ENCODE results near the gene RAB39B. TPM values are rescaled to one million over a fixed set of nuclear protein-coding genes. Genes with fewer than 3 reads are reported as not detected.

The RAB39B gene
- total and polyA plus RNA-seq, 2 experiments from 2014 or later = 6.2 to 11.3 TPM

DNA sequence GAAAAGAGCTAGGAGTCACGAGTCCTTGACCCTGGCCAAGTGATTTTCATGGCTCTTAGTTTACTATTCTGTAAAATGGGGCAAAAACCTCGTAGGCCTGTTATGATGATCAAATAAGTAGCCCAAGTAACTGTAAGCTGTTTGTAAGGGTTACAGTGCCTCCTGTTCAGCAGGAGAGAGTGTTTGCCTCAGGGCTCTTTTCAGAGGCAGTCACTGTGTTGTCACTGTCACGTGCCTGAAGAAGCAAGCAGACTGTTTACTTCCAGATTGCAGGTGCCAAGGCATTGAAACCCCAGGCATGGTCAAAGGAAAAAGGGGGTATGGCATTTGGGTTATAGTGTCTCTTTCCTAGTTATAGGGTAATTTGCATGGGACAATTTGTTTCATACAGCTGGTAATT is 4.5 kb downstream of the RAB39B start (continued):
- TF ChIP-seq, protein P1, sequence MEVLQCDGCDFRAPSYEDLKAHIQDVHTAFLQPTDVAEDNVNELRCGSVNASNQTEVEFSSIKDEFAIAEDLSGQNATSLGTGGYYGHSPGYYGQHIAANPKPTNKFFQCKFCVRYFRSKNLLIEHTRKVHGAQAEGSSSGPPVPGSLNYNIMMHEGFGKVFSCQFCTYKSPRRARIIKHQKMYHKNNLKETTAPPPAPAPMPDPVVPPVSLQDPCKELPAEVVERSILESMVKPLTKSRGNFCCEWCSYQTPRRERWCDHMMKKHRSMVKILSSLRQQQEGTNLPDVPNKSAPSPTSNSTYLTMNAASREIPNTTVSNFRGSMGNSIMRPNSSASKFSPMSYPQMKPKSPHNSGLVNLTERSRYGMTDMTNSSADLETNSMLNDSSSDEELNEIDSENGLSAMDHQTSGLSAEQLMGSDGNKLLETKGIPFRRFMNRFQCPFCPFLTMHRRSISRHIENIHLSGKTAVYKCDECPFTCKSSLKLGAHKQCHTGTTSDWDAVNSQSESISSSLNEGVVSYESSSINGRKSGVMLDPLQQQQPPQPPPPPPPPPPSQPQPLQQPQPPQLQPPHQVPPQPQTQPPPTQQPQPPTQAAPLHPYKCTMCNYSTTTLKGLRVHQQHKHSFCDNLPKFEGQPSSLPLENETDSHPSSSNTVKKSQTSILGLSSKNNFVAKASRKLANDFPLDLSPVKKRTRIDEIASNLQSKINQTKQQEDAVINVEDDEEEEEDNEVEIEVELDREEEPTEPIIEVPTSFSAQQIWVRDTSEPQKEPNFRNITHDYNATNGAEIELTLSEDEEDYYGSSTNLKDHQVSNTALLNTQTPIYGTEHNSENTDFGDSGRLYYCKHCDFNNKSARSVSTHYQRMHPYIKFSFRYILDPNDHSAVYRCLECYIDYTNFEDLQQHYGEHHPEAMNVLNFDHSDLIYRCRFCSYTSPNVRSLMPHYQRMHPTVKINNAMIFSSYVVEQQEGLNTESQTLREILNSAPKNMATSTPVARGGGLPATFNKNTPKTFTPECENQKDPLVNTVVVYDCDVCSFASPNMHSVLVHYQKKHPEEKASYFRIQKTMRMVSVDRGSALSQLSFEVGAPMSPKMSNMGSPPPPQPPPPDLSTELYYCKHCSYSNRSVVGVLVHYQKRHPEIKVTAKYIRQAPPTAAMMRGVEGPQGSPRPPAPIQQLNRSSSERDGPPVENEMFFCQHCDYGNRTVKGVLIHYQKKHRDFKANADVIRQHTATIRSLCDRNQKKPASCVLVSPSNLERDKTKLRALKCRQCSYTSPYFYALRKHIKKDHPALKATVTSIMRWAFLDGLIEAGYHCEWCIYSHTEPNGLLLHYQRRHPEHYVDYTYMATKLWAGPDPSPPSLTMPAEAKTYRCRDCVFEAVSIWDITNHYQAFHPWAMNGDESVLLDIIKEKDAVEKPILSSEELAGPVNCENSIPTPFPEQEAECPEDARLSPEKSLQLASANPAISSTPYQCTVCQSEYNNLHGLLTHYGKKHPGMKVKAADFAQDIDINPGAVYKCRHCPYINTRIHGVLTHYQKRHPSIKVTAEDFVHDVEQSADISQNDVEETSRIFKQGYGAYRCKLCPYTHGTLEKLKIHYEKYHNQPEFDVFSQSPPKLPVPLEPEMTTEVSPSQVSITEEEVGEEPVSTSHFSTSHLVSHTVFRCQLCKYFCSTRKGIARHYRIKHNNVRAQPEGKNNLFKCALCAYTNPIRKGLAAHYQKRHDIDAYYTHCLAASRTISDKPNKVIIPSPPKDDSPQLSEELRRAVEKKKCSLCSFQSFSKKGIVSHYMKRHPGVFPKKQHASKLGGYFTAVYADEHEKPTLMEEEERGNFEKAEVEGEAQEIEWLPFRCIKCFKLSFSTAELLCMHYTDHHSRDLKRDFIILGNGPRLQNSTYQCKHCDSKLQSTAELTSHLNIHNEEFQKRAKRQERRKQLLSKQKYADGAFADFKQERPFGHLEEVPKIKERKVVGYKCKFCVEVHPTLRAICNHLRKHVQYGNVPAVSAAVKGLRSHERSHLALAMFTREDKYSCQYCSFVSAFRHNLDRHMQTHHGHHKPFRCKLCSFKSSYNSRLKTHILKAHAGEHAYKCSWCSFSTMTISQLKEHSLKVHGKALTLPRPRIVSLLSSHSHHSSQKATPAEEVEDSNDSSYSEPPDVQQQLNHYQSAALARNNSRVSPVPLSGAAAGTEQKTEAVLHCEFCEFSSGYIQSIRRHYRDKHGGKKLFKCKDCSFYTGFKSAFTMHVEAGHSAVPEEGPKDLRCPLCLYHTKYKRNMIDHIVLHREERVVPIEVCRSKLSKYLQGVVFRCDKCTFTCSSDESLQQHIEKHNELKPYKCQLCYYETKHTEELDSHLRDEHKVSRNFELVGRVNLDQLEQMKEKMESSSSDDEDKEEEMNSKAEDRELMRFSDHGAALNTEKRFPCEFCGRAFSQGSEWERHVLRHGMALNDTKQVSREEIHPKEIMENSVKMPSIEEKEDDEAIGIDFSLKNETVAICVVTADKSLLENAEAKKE (CRISPR knock-in tag; IDR thresholded peaks at IDR 0.05) = no peak
- TF ChIP-seq NANOG (IDR thresholded peaks at IDR 0.05; ENCODE audit: borderline replicate concordance) = no peak

DNA sequence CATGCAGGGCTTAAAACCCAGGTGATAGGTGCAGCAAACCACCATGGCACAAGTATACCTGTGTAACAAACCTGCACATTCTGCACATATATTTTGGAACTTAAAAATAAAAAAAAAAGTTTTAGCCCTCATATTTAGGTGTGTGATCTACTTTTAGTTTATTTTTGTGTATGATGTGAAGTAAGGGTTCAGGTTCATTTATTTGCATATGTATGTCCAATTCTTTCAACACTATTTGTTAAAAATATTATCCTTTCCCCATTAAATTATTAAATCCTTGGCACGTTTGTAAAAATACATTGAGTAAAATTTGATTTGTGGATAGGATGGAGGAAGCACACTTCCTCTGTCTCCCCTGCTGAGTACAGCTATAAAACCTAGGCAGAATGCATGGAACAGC is 12.9 kb downstream of the RAB39B start:
- H3K4me2 ChIP-seq = no peak overlapping the region
- ATAC-seq = no peak
- H3K4me3 Mint-ChIP-seq = no peak overlapping the region
- H3K36me3 Mint-ChIP-seq (ENCODE audit: low read depth) = no peaks in the 10 kb centered on the region
- H3K27me3 Mint-ChIP-seq (ENCODE audit: insufficient read depth, low read depth, poor library complexity) = peaks cover 1% of the 10 kb centered on the region
- no peaks in the 10 kb centered on the region for H3F3A ChIP-seq (replicated peaks; ENCODE audit: low read depth)
- no peak overlapping the region for H2AFZ ChIP-seq
- no peak for DNase-seq (ENCODE audit: low spot score)
- H3K9me2 ChIP-seq (ENCODE audit: insufficient read depth) = no peaks in the 10 kb centered on the region
- H3K4me3 ChIP-seq = no peak overlapping the region
- no peaks in the 10 kb centered on the region; the same call in 1 of the 2 replicates for H3K4me1 ChIP-seq (ENCODE audit: insufficient read depth)
- no peaks in the 10 kb centered on the region for H3K9me3 Mint-ChIP-seq
- peaks cover 7% of the 10 kb centered on the region; the same call in 2 of the 3 replicates for H3K4me1 Mint-ChIP-seq
- H3K27ac ChIP-seq (ENCODE audit: low read depth) = no peak overlapping the region
- no peaks in the 10 kb centered on the region for H3K79me2 ChIP-seq (replicated peaks; ENCODE audit: insufficient read depth)
- no peaks in the 10 kb centered on the region for H3K36me3 ChIP-seq (ENCODE audit: insufficient read depth)
- H3K27ac Mint-ChIP-seq = no peak overlapping the region
- H4K20me1 ChIP-seq (replicated peaks; ENCODE audit: insufficient read depth) = no peaks in the 10 kb centered on the region
- H3K27me3 ChIP-seq (ENCODE audit: insufficient read depth) = no peaks in the 10 kb centered on the region
- TF ChIP-seq POLR2AphosphoS5 (IDR thresholded peaks at IDR 0.05; ENCODE audit: low read depth) = no peak
- TF ChIP-seq, protein P2, sequence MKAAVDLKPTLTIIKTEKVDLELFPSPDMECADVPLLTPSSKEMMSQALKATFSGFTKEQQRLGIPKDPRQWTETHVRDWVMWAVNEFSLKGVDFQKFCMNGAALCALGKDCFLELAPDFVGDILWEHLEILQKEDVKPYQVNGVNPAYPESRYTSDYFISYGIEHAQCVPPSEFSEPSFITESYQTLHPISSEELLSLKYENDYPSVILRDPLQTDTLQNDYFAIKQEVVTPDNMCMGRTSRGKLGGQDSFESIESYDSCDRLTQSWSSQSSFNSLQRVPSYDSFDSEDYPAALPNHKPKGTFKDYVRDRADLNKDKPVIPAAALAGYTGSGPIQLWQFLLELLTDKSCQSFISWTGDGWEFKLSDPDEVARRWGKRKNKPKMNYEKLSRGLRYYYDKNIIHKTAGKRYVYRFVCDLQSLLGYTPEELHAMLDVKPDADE (IDR thresholded peaks at IDR 0.05) = no peak
- TF ChIP-seq, protein P3, sequence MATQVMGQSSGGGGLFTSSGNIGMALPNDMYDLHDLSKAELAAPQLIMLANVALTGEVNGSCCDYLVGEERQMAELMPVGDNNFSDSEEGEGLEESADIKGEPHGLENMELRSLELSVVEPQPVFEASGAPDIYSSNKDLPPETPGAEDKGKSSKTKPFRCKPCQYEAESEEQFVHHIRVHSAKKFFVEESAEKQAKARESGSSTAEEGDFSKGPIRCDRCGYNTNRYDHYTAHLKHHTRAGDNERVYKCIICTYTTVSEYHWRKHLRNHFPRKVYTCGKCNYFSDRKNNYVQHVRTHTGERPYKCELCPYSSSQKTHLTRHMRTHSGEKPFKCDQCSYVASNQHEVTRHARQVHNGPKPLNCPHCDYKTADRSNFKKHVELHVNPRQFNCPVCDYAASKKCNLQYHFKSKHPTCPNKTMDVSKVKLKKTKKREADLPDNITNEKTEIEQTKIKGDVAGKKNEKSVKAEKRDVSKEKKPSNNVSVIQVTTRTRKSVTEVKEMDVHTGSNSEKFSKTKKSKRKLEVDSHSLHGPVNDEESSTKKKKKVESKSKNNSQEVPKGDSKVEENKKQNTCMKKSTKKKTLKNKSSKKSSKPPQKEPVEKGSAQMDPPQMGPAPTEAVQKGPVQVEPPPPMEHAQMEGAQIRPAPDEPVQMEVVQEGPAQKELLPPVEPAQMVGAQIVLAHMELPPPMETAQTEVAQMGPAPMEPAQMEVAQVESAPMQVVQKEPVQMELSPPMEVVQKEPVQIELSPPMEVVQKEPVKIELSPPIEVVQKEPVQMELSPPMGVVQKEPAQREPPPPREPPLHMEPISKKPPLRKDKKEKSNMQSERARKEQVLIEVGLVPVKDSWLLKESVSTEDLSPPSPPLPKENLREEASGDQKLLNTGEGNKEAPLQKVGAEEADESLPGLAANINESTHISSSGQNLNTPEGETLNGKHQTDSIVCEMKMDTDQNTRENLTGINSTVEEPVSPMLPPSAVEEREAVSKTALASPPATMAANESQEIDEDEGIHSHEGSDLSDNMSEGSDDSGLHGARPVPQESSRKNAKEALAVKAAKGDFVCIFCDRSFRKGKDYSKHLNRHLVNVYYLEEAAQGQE (IDR thresholded peaks at IDR 0.05; ENCODE audit: unreplicated experiment) = no peak
